Naive B cell (primary cell): ENCODE data around the gene LBP. TPM values are rescaled to one million over a fixed set of nuclear protein-coding genes. Genes with fewer than 3 reads are reported as not detected.
"Not testable (repeated sequence)": the region's sequence is repeated elsewhere in the genome, so short reads cannot be mapped to it uniquely, and the experiment has no call there.

ENCODE experiments used
- ATAC-seq, 2 donors: fragments of 150-1000 bp; cut with Tn5 transposase; 2 replicates each; pipeline ENCODE4 v1.10.0; 2021; ENCODE audit warnings: low read depth in 2 of 2, mild to moderate bottlenecking in 2 of 2, moderate library complexity in 2 of 2
- DNase-seq: peaks from one replicate; pipeline ENCODE4 v3.0.0; 2022
- H3K27ac Mint-ChIP-seq, 6 donors: one replicate each; pipeline ENCODE4 v1.8.0; 2020 to 2022; ENCODE audit warnings: mild to moderate bottlenecking in 6 of 6, mixed read lengths in 6 of 6, moderate library complexity in 5 of 6, inconsistent platforms in 2 of 6
- H3K27me3 Mint-ChIP-seq, 3 donors: one replicate each; pipeline ENCODE4 v1.8.0; 2021 to 2022; ENCODE audit warnings: mixed read lengths in 3 of 3, mild to moderate bottlenecking in 1 of 3
- H3K36me3 Mint-ChIP-seq, 2 donors: one replicate each; pipeline ENCODE4 v1.8.0; 2020 to 2022; ENCODE audit warnings: mixed read lengths in 2 of 2, inconsistent platforms in 1 of 2, mild to moderate bottlenecking in 1 of 2
- H3K4me1 Mint-ChIP-seq, 3 donors: one replicate each; pipeline ENCODE4 v1.8.0; 2020 to 2022; ENCODE audit warnings: mixed read lengths in 3 of 3, inconsistent platforms in 1 of 3, mild to moderate bottlenecking in 1 of 3, moderate library complexity in 1 of 3
- H3K4me3 Mint-ChIP-seq, 8 donors: one replicate each; pipeline ENCODE4 v1.8.0; 2020 to 2022; ENCODE audit warnings: mild to moderate bottlenecking in 8 of 8, mixed read lengths in 8 of 8, moderate library complexity in 8 of 8, inconsistent platforms in 2 of 8
- H3K9me3 Mint-ChIP-seq, 7 donors: one replicate each; pipeline ENCODE4 v1.8.0; 2020 to 2022; ENCODE audit warnings: mixed read lengths in 7 of 7, mild to moderate bottlenecking in 5 of 7, inconsistent platforms in 2 of 7, moderate library complexity in 1 of 7
- polyA plus RNA-seq, 6 donors: library from polyadenylated mRNA; unstranded; fragments of 300-500 nt; fragmentation: Illumina TruSeq; gene quantifications; one replicate each; pipeline ENCODE4 v1.2.3, GENCODE V29; 2021; ENCODE audit warnings: low read depth in 6 of 6

Gene LBP
- polyA plus RNA-seq, 6 donors from 2014 or later = not detected

- ATAC-seq (no peak), DNase-seq (no peak)
- Mint-ChIP-seq H3K36me3 (no peaks in the 10 kb centered on the region), H3K27me3 (peaks cover 0 to 14% (median 13%) of the 10 kb centered on the region in 3 donors), H3K4me1 (peaks cover 0 to 8% (median 6%) of the 10 kb centered on the region in 3 donors), H3K27ac (no peak overlapping the region), H3K9me3 (peaks cover 0 to 2% (median 0%) of the 10 kb centered on the region in 7 donors), H3K4me3 (no peak overlapping the region)
These were observed 26.5 kb downstream of the LBP start for GRCh38 chr20:38372806-38373205.

- H3K27me3 Mint-ChIP-seq = peaks cover 0 to 13% (median 12%) of the 10 kb centered on the region in 3 donors
- H3K4me1 Mint-ChIP-seq = peaks cover 0 to 8% (median 6%) of the 10 kb centered on the region in 3 donors
- no peak overlapping the region for H3K4me3 Mint-ChIP-seq
- no peak overlapping the region for H3K27ac Mint-ChIP-seq
- ATAC-seq (no peak), DNase-seq (no peak)
- H3K9me3 Mint-ChIP-seq = peaks cover 0 to 2% (median 0%) of the 10 kb centered on the region in 7 donors
- H3K36me3 Mint-ChIP-seq = no peaks in the 10 kb centered on the region
These were observed 27.1 kb downstream of the LBP start for GRCh38 chr20:38373231-38373867.

- peaks cover 0 to 2% (median 0%) of the 10 kb centered on the region in 7 donors for H3K9me3 Mint-ChIP-seq
- no peaks in the 10 kb centered on the region for H3K36me3 Mint-ChIP-seq
- no peak overlapping the region for H3K4me3 Mint-ChIP-seq
- peaks cover 0 to 12% (median 11%) of the 10 kb centered on the region in 3 donors for H3K27me3 Mint-ChIP-seq
- peaks cover 0 to 8% (median 6%) of the 10 kb centered on the region in 3 donors for H3K4me1 Mint-ChIP-seq
- no peak for ATAC-seq
- no peak overlapping the region for H3K27ac Mint-ChIP-seq
- DNase-seq = no peak
These were observed 27.6 kb downstream of the LBP start for GRCh38 chr20:38373898-38374297.

GRCh38 chr20:38377039-38377685 lies 30.9 kb downstream of the LBP start:
- no peak for ATAC-seq
- no peak for DNase-seq
- Mint-ChIP-seq H3K9me3 (peaks cover 0 to 4% (median 0%) of the 10 kb centered on the region in 7 donors), H3K27ac (peak overlapping the region in 1 of 6 donors; percentile 52), H3K4me3 (no peak overlapping the region), H3K36me3 (no peaks in the 10 kb centered on the region), H3K27me3 (peaks cover 11 to 24% (median 15%) of the 10 kb centered on the region in 3 donors), H3K4me1 (no peaks in the 10 kb centered on the region)

DNA sequence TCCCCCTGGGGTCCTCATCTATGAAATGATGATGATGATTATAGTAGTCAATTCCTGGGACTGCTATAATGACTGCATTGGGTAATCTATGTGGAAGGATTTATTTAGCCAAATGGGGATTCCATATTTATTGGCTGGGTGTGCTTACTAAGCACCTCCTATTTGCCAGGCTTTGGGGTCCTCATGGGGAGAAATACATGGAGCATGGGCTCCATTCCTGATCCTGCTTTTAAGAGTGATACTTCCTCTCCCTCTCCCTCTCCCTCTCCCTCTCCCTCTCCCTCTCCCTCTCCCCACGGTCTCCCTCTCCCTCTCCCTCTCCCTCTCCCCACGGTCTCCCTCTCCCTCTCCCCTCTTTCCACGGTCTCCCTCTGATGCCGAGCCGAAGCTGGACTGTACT lies 31.6 kb downstream of the LBP start:
- ATAC-seq, H3K4me3 Mint-ChIP-seq, H3K36me3 Mint-ChIP-seq, H3K9me3 Mint-ChIP-seq, DNase-seq, H3K4me1 Mint-ChIP-seq: not testable (repeated sequence)
- H3K27me3 Mint-ChIP-seq = peaks cover 17 to 29% (median 22%) of the 10 kb centered on the region in 3 donors
- H3K27ac Mint-ChIP-seq = peak overlapping the region in 1 of 6 donors; percentile 69

GRCh38 chr20:38383147-38383546 lies 36.9 kb downstream of the LBP start:
- H3K9me3 Mint-ChIP-seq = peaks cover 0 to 10% (median 0%) of the 10 kb centered on the region in 7 donors
- no peak overlapping the region for H3K4me3 Mint-ChIP-seq
- H3K36me3 Mint-ChIP-seq = no peaks in the 10 kb centered on the region
- no peak for DNase-seq
- H3K27ac Mint-ChIP-seq = no peak overlapping the region
- no peaks in the 10 kb centered on the region for H3K4me1 Mint-ChIP-seq
- H3K27me3 Mint-ChIP-seq = peaks cover 34 to 49% (median 47%) of the 10 kb centered on the region in 3 donors
- ATAC-seq = no peak

GRCh38 chr20:38386004-38386403 lies 39.7 kb downstream of the LBP start:
- Mint-ChIP-seq H3K9me3 (peaks cover 0 to 34% (median 10%) of the 10 kb centered on the region in 7 donors), H3K27me3 (peaks cover 36 to 51% (median 41%) of the 10 kb centered on the region in 3 donors), H3K4me1 (no peaks in the 10 kb centered on the region), H3K36me3 (no peaks in the 10 kb centered on the region), H3K4me3 (no peak overlapping the region), H3K27ac (no peak overlapping the region)
- ATAC-seq (no peak), DNase-seq (no peak)

GRCh38 chr20:38386851-38387250 lies 40.6 kb downstream of the LBP start:
- H3K27me3 Mint-ChIP-seq = peaks cover 31 to 46% (median 35%) of the 10 kb centered on the region in 3 donors
- H3K27ac Mint-ChIP-seq = no peak overlapping the region

DNA sequence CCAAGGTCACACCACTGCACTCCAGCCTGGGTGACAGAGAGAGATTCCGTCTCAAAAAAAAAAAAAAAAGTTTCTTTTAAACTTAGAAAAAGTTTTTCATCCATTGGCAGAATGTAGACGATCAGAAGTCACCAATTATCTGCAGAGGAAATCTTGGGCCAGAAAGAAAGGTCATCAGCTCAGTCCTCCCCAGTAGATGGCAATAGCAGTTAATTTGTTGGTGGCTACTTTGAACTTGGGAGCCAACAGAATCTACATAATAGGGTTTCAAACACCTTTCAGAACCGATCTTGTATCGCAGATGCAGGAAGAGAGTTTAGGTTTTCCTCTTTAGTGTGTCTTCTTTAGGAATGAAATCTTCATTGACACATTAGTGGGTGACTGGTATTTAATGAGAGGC lies 41.7 kb downstream of the LBP start:
- no peaks in the 10 kb centered on the region for H3K36me3 Mint-ChIP-seq
- H3K9me3 Mint-ChIP-seq = peaks cover 0 to 34% (median 10%) of the 10 kb centered on the region in 7 donors
- DNase-seq (no peak), ATAC-seq (no peak)
- H3K4me3 Mint-ChIP-seq = no peak overlapping the region
- H3K27me3 Mint-ChIP-seq = peaks cover 21 to 35% (median 24%) of the 10 kb centered on the region in 3 donors
- no peaks in the 10 kb centered on the region for H3K4me1 Mint-ChIP-seq
- H3K27ac Mint-ChIP-seq = no peak overlapping the region

More at GRCh38 chr20:38386851-38387250, 40.6 kb downstream of the LBP start:
- H3K9me3 Mint-ChIP-seq = peaks cover 0 to 34% (median 10%) of the 10 kb centered on the region in 7 donors
- DNase-seq = no peak
- ATAC-seq = no peak
- no peak overlapping the region for H3K4me3 Mint-ChIP-seq
- no peaks in the 10 kb centered on the region for H3K4me1 Mint-ChIP-seq
- H3K36me3 Mint-ChIP-seq = no peaks in the 10 kb centered on the region

- Mint-ChIP-seq H3K27ac (no peak overlapping the region), H3K4me3 (no peak overlapping the region), H3K27me3 (peaks cover 6 to 23% (median 16%) of the 10 kb centered on the region in 3 donors), H3K9me3 (peaks cover 0 to 24% (median 10%) of the 10 kb centered on the region in 7 donors), H3K36me3 (no peaks in the 10 kb centered on the region), H3K4me1 (no peaks in the 10 kb centered on the region)
- DNase-seq (no peak), ATAC-seq (no peak)
These were observed 46.1 kb downstream of the LBP start for GRCh38 chr20:38392356-38392755.

DNA sequence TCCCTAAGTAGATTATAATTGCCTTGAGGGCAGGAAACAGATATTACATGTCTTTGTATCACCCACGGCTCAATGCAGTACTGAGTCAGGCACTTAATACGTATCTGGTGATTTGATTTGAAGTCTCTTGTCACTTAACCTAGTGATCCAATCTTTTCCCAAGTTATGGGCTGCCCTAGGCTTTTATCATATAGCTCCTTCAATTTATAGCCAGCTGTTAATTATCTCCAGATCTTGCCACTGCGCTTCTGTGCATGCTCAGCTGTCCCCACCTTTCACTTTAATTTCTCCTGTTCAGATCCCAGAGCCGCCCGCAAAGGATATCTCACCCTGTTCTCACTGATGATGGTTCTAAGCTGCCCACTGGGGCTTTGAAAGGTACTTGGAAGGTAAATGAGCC lies 47.0 kb downstream of the LBP start:
- Mint-ChIP-seq H3K27me3 (peaks cover 6 to 21% (median 12%) of the 10 kb centered on the region in 3 donors), H3K9me3 (peaks cover 0 to 24% (median 10%) of the 10 kb centered on the region in 7 donors), H3K4me1 (no peaks in the 10 kb centered on the region), H3K27ac (no peak overlapping the region), H3K4me3 (no peak overlapping the region), H3K36me3 (no peaks in the 10 kb centered on the region)
- no peak for ATAC-seq
- no peak for DNase-seq

DNA sequence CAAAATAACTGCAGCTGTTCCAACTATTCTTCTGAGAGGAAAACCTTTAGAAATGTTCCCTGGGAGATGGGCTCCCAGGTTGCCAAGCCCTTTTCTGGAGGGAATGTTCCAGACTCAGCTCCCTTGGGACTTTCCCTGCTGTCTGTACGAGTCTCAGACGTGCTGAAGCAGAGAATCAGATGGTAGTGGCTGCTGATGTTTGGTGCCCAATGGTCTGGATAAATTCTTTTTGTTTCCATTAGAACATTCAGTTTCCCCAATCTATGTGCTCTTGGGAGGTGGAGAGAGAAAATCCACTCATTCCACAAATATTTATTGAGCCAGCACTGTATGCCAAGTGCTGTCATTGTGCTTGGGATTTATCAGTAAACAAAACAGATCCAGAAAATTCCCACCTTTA lies 48.9 kb downstream of the LBP start:
- Mint-ChIP-seq H3K9me3 (peaks cover 0 to 9% (median 5%) of the 10 kb centered on the region in 7 donors), H3K27me3 (peaks cover 6 to 10% (median 8%) of the 10 kb centered on the region in 3 donors), H3K4me1 (no peaks in the 10 kb centered on the region), H3K4me3 (no peak overlapping the region), H3K36me3 (no peaks in the 10 kb centered on the region), H3K27ac (no peak overlapping the region)
- ATAC-seq (no peak), DNase-seq (no peak)

DNA sequence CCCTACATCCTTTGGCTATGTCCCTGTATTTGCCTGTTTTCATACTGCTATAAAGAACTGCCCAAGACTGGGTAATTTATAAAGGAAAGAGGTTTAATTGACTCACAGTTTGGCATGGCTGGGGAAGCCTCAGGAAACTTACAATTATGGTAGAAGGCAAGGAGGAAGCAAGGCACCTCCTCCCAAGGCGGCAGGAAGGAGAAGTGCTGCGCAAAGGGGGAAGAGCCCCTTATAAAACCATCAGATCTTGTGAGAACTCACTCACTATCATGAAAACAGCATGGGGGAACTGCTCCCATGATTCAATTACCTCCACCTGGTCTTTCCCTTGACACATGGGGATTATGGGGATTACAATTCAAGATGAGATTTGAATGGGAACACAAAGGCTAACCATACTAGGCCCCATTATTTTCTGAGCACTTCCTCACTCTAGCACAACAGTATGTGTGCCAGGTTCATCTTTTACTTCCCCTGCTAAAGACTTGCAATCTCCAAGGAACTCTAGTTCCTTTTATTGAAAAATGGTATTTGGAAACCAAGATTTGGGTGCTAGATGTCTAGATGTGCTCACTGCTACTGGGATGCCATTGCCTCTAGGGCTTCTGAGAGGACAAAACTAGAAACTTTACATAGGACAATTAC lies 49.6 kb downstream of the LBP start:
- not testable (repeated sequence) for H3K27ac Mint-ChIP-seq, H3K9me3 Mint-ChIP-seq, H3K4me1 Mint-ChIP-seq, ATAC-seq, DNase-seq, H3K4me3 Mint-ChIP-seq, H3K36me3 Mint-ChIP-seq
- H3K27me3 Mint-ChIP-seq = peaks cover 6 to 10% (median 8%) of the 10 kb centered on the region in 3 donors
